DND-41 (cell line): ENCODE data around the gene CFAP45.

Source experiments
- ATAC-seq: fragments of 200-7000 bp; cut with Tn5 transposase; 3 replicates; pipeline ENCODE4 v1.9.1; 2021; ENCODE audit warnings: low read depth; ENCODE audit not compliant: insufficient read depth
- DNase-seq: peaks from one replicate; pipeline ENCODE4 v3.0.0-alpha.2; 2020
- H2AFZ ChIP-seq: 2 replicates; pipeline ENCODE4 v1.6.0; 2012; ENCODE audit warnings: low read depth, low read length
- H3K27ac ChIP-seq: 2 replicates; pipeline ENCODE4 v1.5.1; 2012; ENCODE audit warnings: low read length, inconsistent platforms
- H3K27me3 ChIP-seq: fragments of 200-600 bp; sonication (generic); 2 replicates; pipeline ENCODE4 v1.6.0; 2012; ENCODE audit warnings: low read length, mild to moderate bottlenecking, inconsistent platforms; ENCODE audit not compliant: insufficient read depth, poor library complexity
- H3K36me3 ChIP-seq: 2 replicates; pipeline ENCODE4 v1.5.1; 2012; ENCODE audit warnings: low read length, inconsistent platforms; ENCODE audit not compliant: insufficient read depth
- H3K4me1 ChIP-seq: 2 replicates; pipeline ENCODE4 v1.5.1; 2012; ENCODE audit warnings: mild to moderate bottlenecking, low read length; ENCODE audit not compliant: insufficient read depth
- H3K4me2 ChIP-seq: 2 replicates; pipeline ENCODE4 v1.6.0; 2012; ENCODE audit warnings: mild to moderate bottlenecking, moderate library complexity, low read length, inconsistent platforms; ENCODE audit not compliant: insufficient read depth
- H3K4me3 ChIP-seq, 2 experiments: fragments of 200-600 bp in 1 of 2; shearing (Covaris generic) in 1 of 2; 2 replicates each; pipeline ENCODE4 v1.5.1; 2012 to 2016; ENCODE audit warnings: inconsistent platforms in 2 of 2, low read length in 2 of 2, mild to moderate bottlenecking in 2 of 2, low read depth in 1 of 2, moderate library complexity in 1 of 2
- H3K79me2 ChIP-seq: 2 replicates; pipeline ENCODE4 v1.6.0; 2012; ENCODE audit warnings: low read length, inconsistent platforms; ENCODE audit not compliant: insufficient read depth
- H3K9ac ChIP-seq: 2 replicates; pipeline ENCODE4 v1.6.0; 2012; ENCODE audit warnings: low read depth, mild to moderate bottlenecking, inconsistent platforms, low read length, moderate library complexity
- H3K9me3 ChIP-seq: 2 replicates; pipeline ENCODE4 v1.5.1; 2012; ENCODE audit warnings: low read length, moderate library complexity, mild to moderate bottlenecking, inconsistent platforms; ENCODE audit not compliant: insufficient read depth, severe bottlenecking
- H4K20me1 ChIP-seq: 2 replicates; pipeline ENCODE4 v1.6.0; 2012; ENCODE audit warnings: low read length; ENCODE audit not compliant: insufficient read depth
- EZH2 ChIP-seq: IDR thresholded peaks from 3 replicates; pipeline ENCODE4 v1.6.1; 2012; ENCODE audit warnings: borderline replicate concordance, low read depth, mild to moderate bottlenecking, moderate library complexity, low read length, inconsistent platforms; ENCODE audit not compliant: severe bottlenecking
- TF ChIP-seq, protein P1 (sequence below): IDR thresholded peaks from 2 replicates; pipeline ENCODE4 v1.5.1; 2012; ENCODE audit warnings: borderline replicate concordance, low read length, moderate library complexity, mild to moderate bottlenecking; ENCODE audit not compliant: poor library complexity, severe bottlenecking; ENCODE audit errors: extremely low read depth

The CFAP45 gene

GRCh38 chr1:159848326-159848725, 51.6 kb downstream of the CFAP45 start:
- ATAC-seq, result no peak
- no peak overlapping the region for H3K27ac ChIP-seq
- H3K4me2 ChIP-seq, result no peak overlapping the region
- no peaks in the 10 kb centered on the region; the same call in 1 of the 2 replicates for H4K20me1 ChIP-seq
- TF ChIP-seq, protein P1, sequence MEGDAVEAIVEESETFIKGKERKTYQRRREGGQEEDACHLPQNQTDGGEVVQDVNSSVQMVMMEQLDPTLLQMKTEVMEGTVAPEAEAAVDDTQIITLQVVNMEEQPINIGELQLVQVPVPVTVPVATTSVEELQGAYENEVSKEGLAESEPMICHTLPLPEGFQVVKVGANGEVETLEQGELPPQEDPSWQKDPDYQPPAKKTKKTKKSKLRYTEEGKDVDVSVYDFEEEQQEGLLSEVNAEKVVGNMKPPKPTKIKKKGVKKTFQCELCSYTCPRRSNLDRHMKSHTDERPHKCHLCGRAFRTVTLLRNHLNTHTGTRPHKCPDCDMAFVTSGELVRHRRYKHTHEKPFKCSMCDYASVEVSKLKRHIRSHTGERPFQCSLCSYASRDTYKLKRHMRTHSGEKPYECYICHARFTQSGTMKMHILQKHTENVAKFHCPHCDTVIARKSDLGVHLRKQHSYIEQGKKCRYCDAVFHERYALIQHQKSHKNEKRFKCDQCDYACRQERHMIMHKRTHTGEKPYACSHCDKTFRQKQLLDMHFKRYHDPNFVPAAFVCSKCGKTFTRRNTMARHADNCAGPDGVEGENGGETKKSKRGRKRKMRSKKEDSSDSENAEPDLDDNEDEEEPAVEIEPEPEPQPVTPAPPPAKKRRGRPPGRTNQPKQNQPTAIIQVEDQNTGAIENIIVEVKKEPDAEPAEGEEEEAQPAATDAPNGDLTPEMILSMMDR, result no peak
- no peak for TF ChIP-seq EZH2
- no peak for DNase-seq
- no peak overlapping the region for H2AFZ ChIP-seq
- H3K36me3 ChIP-seq, result no peaks in the 10 kb centered on the region
- H3K9ac ChIP-seq, result no peak overlapping the region
- no peaks in the 10 kb centered on the region for H3K4me1 ChIP-seq
- H3K79me2 ChIP-seq, result no peaks in the 10 kb centered on the region
- H3K4me3 ChIP-seq, result no peak overlapping the region
- no peaks in the 10 kb centered on the region for H3K9me3 ChIP-seq
- H3K27me3 ChIP-seq, result peaks cover 33% of the 10 kb centered on the region

DNA sequence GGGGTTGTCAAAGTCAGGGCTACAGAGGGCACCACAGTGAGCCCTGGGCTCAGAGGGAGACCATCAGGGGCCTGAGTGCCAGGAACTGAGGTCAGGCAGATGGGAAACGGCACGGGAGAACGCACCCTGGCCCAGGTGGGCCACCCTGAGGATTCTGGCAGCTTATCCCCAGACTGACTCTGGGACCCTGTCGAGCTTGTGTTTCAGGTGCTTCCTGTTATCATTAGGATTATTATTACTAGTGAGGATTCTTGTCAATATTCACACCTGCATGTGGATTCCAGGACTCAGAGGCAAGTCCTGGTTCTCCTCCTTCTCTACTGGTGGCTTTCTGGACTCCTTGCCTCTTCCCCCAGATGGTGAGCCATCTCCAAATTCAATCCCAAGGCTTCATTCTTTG, 52.7 kb downstream of the CFAP45 start:
- no peaks in the 10 kb centered on the region for H3K79me2 ChIP-seq
- no peak overlapping the region for H2AFZ ChIP-seq
- H4K20me1 ChIP-seq, result no peaks in the 10 kb centered on the region; the same call in 1 of the 2 replicates
- H3K27me3 ChIP-seq, result peaks cover 33% of the 10 kb centered on the region
- TF ChIP-seq, protein P1, result no peak
- no peak for TF ChIP-seq EZH2
- no peak overlapping the region for H3K27ac ChIP-seq
- no peaks in the 10 kb centered on the region for H3K9me3 ChIP-seq
- no peaks in the 10 kb centered on the region for H3K4me1 ChIP-seq
- no peak overlapping the region for H3K4me3 ChIP-seq
- ATAC-seq, result no peak
- H3K36me3 ChIP-seq, result no peaks in the 10 kb centered on the region
- H3K4me2 ChIP-seq, result no peak overlapping the region
- H3K9ac ChIP-seq, result no peak overlapping the region
- DNase-seq, result no peak

DNA sequence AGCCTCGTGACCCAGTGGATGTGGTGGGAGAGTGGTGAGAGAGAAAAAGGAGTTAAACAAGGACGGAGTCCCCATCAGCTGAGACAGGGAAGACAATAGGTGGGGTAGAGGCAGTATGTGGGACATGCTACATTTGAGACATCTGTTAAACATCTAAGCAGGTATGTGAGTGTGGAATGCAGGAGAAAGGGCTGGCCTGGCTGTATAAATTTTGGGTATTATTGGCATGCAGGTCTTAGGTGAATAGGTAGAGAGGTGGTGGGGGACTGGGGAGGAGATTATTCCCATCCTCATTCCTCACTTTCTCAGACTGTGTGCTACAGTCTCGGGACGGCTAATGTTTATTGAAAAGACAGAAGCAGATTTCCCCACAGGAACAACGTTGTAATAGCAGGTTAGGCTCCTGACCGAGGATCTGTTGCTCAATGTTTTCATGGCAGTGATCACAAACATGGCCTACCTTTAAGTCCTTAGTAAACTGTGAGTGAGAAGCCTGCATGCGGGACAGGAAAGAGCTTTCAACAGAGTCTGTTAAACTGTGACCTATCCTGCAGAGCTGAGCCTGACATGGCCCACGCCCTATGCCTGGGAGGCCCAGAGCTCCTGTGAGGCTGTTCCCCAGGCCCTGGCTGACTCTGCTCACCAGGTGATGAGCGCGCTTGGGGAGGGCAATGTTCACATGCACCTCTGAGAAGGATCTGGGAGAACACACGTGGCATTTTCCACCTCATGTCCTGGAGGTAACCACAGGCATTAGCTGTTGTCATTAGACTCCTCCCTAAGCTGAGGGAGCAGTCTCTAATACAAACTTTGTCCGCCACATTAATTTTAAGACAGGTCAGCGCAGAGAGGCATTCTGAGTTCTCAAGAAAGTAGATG, 54.0 kb downstream of the CFAP45 start:
- TF ChIP-seq, protein P1, result no peak
- TF ChIP-seq EZH2, result no peak

More for the DNA sequence above, 54.0 kb downstream of the CFAP45 start:
- Histone ChIP-seq H3K27me3 (peaks cover 26% of the 10 kb centered on the region), H2AFZ (no peak overlapping the region), H3K36me3 (no peaks in the 10 kb centered on the region), H3K4me3 (no peak overlapping the region), H3K9ac (no peak overlapping the region), H3K4me1 (no peaks in the 10 kb centered on the region), H3K4me2 (no peak overlapping the region), H3K79me2 (no peaks in the 10 kb centered on the region), H3K27ac (no peak overlapping the region), H4K20me1 (no peaks in the 10 kb centered on the region; the same call in 1 of the 2 replicates), H3K9me3 (no peaks in the 10 kb centered on the region)
- no peak for ATAC-seq
- DNase-seq, result no peak
